Left ventricle myocardium inferior (tissue), 1 donor: ENCODE measurements around the gene PITRM1. TPM values are rescaled to one million over a fixed set of nuclear protein-coding genes. Genes with fewer than 3 reads are reported as not detected.

Experiments
- DNase-seq: peaks from one replicate; pipeline ENCODE4 v3.0.0-alpha.2; 2020
- H3K27ac ChIP-seq: fragments of 200-600 bp; replicated peaks from 2 replicates; pipeline ENCODE4 v1.8.0; 2021
- H3K27me3 ChIP-seq: fragments of 200-600 bp; 2 replicates; pipeline ENCODE4 v1.8.0; 2021; ENCODE audit warnings: low read depth
- H3K36me3 ChIP-seq: fragments of 200-600 bp; 2 replicates; pipeline ENCODE4 v1.8.0; 2021
- H3K4me1 ChIP-seq: fragments of 200-600 bp; 2 replicates; pipeline ENCODE4 v1.8.0; 2021
- H3K4me3 ChIP-seq: fragments of 200-600 bp; 2 replicates; pipeline ENCODE4 v1.8.0; 2021; ENCODE audit warnings: mild to moderate bottlenecking, moderate library complexity
- H3K9me3 ChIP-seq: fragments of 200-600 bp; replicated peaks from 2 replicates; pipeline ENCODE4 v1.8.0; 2021
- intact Hi-C: fragments of 100-400 bp; cut with micrococcal nuclease; formaldehyde crosslinking; loops from one replicate; pipeline ENCODE4 v1.11.0; 2022
- total RNA-seq: library from RNA; stranded (reverse); fragmentation: NEBNext Ultra II Directional; extraction: Animal tissue kit (Norgen Biotek cat#: 25700); gene quantifications from one replicate; pipeline ENCODE4 v1.2.1, GENCODE V29; 2021
- TF ChIP-seq, protein P1 (sequence below): fragments of 200-600 bp; IDR thresholded peaks from 2 replicates; pipeline ENCODE4 v1.8.0; 2021; ENCODE audit warnings: antibody characterized with exemption, mild to moderate bottlenecking, borderline replicate concordance
- donor health status: DM: no; HTN: yes; CAD: no; lungs with severe emphysema.

Gene PITRM1
- total RNA-seq, 1 donor from 2014 or later = 91.4 TPM

DNA sequence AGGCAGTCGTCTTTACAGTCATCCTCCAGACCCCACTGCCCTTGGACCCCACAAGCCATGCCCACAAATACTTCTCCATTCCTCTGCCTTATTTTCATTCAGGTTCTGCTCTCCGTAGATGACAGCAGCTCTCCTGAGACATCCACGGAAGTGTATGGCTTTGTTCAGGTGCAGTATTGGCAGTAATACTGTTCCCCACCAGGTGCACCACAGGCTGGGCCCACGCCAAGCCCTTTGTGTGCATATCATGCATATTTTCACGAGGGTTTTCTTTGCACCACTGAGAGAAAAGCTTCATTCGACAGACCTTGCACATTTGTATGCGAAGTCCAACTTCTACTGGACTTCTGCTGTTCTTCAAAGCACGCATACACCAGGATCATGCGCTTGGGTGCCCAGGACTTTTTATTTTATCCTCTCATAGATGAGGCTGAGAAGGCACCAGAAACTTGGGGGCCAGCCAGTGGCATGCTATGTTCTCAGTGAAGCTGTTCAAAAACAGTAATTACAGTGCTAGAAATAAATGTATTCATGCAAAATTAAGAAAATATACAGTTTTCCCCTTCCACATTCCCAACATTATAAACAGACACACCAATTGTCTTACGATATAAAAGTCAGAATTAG is 37.8 kb upstream of the PITRM1 start:
- intact Hi-C loops = no loop called here
- no peaks in the 10 kb centered on the region for H3K4me1 ChIP-seq
- no peak overlapping the region for H3K4me3 ChIP-seq
- TF ChIP-seq, protein P1, sequence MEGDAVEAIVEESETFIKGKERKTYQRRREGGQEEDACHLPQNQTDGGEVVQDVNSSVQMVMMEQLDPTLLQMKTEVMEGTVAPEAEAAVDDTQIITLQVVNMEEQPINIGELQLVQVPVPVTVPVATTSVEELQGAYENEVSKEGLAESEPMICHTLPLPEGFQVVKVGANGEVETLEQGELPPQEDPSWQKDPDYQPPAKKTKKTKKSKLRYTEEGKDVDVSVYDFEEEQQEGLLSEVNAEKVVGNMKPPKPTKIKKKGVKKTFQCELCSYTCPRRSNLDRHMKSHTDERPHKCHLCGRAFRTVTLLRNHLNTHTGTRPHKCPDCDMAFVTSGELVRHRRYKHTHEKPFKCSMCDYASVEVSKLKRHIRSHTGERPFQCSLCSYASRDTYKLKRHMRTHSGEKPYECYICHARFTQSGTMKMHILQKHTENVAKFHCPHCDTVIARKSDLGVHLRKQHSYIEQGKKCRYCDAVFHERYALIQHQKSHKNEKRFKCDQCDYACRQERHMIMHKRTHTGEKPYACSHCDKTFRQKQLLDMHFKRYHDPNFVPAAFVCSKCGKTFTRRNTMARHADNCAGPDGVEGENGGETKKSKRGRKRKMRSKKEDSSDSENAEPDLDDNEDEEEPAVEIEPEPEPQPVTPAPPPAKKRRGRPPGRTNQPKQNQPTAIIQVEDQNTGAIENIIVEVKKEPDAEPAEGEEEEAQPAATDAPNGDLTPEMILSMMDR = no peak
- H3K27ac ChIP-seq = no peak overlapping the region
- H3K36me3 ChIP-seq = no peaks in the 10 kb centered on the region
- no peak for DNase-seq
- no peaks in the 10 kb centered on the region for H3K9me3 ChIP-seq
- H3K27me3 ChIP-seq = peaks cover 6% of the 10 kb centered on the region

DNA sequence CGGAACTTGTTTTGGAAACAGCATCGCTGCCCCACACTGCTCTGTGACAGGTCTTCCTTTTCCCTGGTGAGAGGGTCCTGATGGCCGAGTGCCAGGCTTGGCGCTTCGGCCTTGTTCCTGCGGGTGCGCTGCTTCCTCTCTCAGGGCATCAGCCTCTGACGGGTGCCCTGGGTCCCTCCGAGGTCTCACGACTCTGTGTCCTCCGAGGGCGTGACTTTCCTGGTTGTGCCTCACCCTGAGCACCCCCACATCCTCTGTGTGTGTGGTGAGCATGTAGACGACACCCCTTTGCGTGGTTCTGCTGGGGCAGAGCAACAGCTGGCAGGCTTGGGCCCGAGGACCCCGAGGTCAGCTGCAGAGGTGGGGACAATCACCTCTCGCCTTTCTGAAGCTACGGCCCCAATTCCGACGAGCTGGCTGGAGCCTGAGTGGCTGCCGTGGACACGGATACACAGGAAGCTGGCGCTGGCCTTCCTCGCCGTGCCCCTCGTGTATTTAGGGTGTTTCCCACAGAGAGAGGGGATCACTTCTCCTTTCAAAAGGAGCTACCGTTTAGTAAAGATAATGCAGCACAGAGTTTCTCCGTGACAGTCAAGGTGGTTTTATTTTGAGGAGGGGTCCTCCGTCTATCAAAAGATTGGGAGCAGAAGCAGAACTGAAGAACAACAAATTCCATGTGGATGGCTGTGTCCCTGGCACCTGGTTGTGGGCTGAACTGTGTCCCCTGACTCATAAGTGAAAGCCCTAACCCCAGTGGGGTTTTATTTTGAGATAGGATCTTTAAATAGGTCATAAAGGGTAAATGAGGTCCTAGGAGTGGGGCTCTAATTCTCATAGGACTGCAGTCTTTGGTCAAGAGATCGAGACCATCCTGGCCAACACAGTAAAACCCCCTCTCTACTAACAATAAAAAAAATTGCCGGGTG is 36.2 kb upstream of the PITRM1 start:
- Histone ChIP-seq H3K4me1 (no peaks in the 10 kb centered on the region), H3K36me3 (no peaks in the 10 kb centered on the region), H3K27ac (no peak overlapping the region), H3K4me3 (no peak overlapping the region), H3K9me3 (no peaks in the 10 kb centered on the region), H3K27me3 (peaks cover 6% of the 10 kb centered on the region)
- TF ChIP-seq, protein P1 = no peak
- DNase-seq = no peak
- intact Hi-C loops = no loop called here

DNA sequence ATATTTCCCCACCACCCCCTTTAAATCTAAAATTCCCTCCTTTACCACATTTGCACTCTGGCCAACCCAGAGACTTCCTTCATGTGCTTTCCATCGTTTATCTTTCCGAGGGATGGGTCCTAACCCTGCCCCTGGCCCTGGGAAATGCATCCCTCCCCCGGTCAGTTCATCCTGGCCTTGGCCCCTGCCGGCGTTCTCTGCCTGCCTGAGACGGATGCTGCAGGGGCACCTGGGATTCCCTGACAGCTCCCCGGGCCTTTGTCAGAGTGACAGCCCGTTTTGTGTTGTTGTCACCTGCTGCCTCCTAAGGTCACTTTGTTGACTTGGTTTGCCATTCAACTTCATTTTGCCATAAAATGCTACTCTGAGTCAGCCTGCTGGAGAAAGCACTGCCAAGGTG is 34.8 kb upstream of the PITRM1 start:
- H3K27ac ChIP-seq = no peak overlapping the region
- H3K27me3 ChIP-seq = peaks cover 6% of the 10 kb centered on the region
- no peaks in the 10 kb centered on the region for H3K9me3 ChIP-seq
- no peak for DNase-seq
- H3K36me3 ChIP-seq = no peaks in the 10 kb centered on the region
- intact Hi-C loops = no loop called here
- TF ChIP-seq, protein P1 = no peak
- H3K4me1 ChIP-seq = no peaks in the 10 kb centered on the region
- no peak overlapping the region for H3K4me3 ChIP-seq

DNA sequence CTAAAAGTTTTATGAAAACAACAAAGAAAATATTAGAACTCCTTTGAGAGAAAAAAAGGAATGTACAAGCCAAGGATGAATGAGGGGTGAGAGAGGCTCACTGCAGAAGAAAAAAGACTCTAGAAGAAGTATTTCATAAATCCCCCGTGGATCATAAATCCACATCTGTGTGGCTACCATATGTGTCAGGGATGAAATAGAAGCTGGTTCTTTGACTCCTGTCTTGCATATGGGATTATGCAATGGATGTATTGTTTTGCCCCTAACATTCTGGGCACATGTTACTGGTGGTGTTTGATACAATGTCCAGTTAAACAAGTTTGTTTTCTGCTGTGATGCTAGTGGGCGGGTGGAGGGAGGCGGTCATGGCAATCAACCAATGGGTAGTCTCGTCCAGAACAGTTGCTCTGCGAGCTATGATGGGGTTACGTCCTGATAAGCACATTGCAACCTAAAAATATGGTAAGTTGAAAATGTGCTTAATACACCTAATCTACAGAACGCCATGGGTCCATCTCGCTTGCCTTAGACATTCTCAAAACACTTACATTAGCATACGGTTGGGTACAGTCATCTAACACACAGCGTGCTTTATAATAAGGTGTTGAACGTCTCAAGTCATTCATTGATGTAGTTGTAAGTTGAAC is 34.1 kb upstream of the PITRM1 start:
- H3K36me3 ChIP-seq = no peaks in the 10 kb centered on the region
- no peak overlapping the region for H3K4me3 ChIP-seq
- TF ChIP-seq, protein P1 = no peak
- no peaks in the 10 kb centered on the region for H3K4me1 ChIP-seq
- intact Hi-C loops = no loop called here
- H3K9me3 ChIP-seq = no peaks in the 10 kb centered on the region
- H3K27me3 ChIP-seq = peaks cover 6% of the 10 kb centered on the region
- no peak overlapping the region for H3K27ac ChIP-seq
- no peak for DNase-seq

DNA sequence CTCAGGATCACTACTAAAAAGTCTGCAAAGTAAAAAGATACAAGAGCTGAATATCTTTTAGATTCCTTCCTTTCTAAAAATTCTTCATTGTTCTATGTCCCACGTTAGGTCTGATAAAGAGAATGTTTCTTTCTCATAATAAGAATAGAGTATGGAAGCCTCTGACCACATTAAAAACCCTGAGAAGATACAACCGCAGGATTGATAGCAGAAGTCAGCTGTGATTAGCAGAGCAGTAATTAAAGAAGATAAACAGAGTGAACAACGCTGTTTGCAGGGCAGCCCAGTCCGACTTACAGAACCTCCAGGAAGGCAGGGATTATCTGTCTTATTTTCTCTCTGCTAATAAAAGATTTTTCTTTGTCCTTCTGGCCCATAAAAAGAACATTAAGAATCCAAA is 31.4 kb upstream of the PITRM1 start:
- TF ChIP-seq, protein P1 = no peak
- Histone ChIP-seq H3K4me3 (no peak overlapping the region), H3K9me3 (no peaks in the 10 kb centered on the region), H3K27me3 (peaks cover 6% of the 10 kb centered on the region), H3K36me3 (no peaks in the 10 kb centered on the region), H3K4me1 (no peaks in the 10 kb centered on the region), H3K27ac (no peak overlapping the region)
- intact Hi-C loops = no loop called here
- no peak for DNase-seq
